Parathyroid adenoma (tissue), 2 donors: ENCODE results near the gene LYPD3.

Experiments used
- H2AFZ ChIP-seq: fragments of 300-600 bp; sonication (generic); one replicate; pipeline ENCODE4 v1.7.0; 2017; ENCODE audit warnings: antibody characterized with exemption, mild to moderate bottlenecking
- H3K27ac ChIP-seq: fragments of 300-600 bp; sonication (generic); one replicate; pipeline ENCODE4 v1.7.0; 2017
- H3K27me3 ChIP-seq: fragments of 300-600 bp; sonication (generic); one replicate; pipeline ENCODE4 v1.7.0; 2017; ENCODE audit warnings: low read length; ENCODE audit not compliant: control insufficient read depth, insufficient read depth
- H3K36me3 ChIP-seq: fragments of 300-600 bp; sonication (generic); one replicate; pipeline ENCODE4 v1.7.0; 2017; ENCODE audit warnings: low read length; ENCODE audit not compliant: control insufficient read depth, insufficient read depth
- H3K4me1 ChIP-seq: fragments of 300-600 bp; sonication (generic); one replicate; pipeline ENCODE4 v1.7.0; 2017; ENCODE audit warnings: control low read depth
- H3K4me2 ChIP-seq: fragments of 300-600 bp; sonication (generic); one replicate; pipeline ENCODE4 v1.7.0; 2017; ENCODE audit warnings: low read length
- H3K4me3 ChIP-seq: fragments of 300-600 bp; sonication (generic); one replicate; pipeline ENCODE4 v1.7.0; 2017; ENCODE audit warnings: low read depth, low read length
- H3K79me2 ChIP-seq: fragments of 300-600 bp; sonication (generic); one replicate; pipeline ENCODE4 v1.7.0; 2017; ENCODE audit warnings: control low read depth
- H3K9ac ChIP-seq: fragments of 300-600 bp; sonication (generic); one replicate; pipeline ENCODE4 v1.7.0; 2017; ENCODE audit warnings: mild to moderate bottlenecking
- H3K9me3 ChIP-seq: fragments of 300-600 bp; sonication (generic); one replicate; pipeline ENCODE4 v1.7.0; 2017; ENCODE audit warnings: low read length; ENCODE audit not compliant: control insufficient read depth
- CTCF ChIP-seq: fragments of 300-600 bp; sonication (generic); IDR thresholded peaks from one replicate; pipeline ENCODE4 v1.7.0; 2017; ENCODE audit warnings: antibody characterized with exemption, mild to moderate bottlenecking
- donor health status: primary hyperparathyroidism.

The LYPD3 gene

GRCh38 chr19:43455321-43456113 is 9.9 kb downstream of the LYPD3 start:
- no peaks in the 10 kb centered on the region for H3K4me1 ChIP-seq
- TF ChIP-seq CTCF = no peak
- H3K27ac ChIP-seq = no peak overlapping the region
- H3K9me3 ChIP-seq = no peaks in the 10 kb centered on the region
- H3K4me2 ChIP-seq = no peak overlapping the region
- H3K27me3 ChIP-seq = no peaks in the 10 kb centered on the region
- no peak overlapping the region for H3K9ac ChIP-seq
- H3K4me3 ChIP-seq = no peak overlapping the region
- no peaks in the 10 kb centered on the region for H3K36me3 ChIP-seq
- no peaks in the 10 kb centered on the region for H3K79me2 ChIP-seq
- no peak overlapping the region for H2AFZ ChIP-seq

- Histone ChIP-seq H2AFZ (no peak overlapping the region), H3K79me2 (no peaks in the 10 kb centered on the region), H3K27me3 (no peaks in the 10 kb centered on the region), H3K36me3 (no peaks in the 10 kb centered on the region), H3K4me3 (no peak overlapping the region), H3K4me2 (no peak overlapping the region), H3K27ac (no peak overlapping the region), H3K4me1 (no peaks in the 10 kb centered on the region), H3K9me3 (no peaks in the 10 kb centered on the region), H3K9ac (no peak overlapping the region)
- TF ChIP-seq CTCF = no peak
Observed at GRCh38 chr19:43454031-43454430, 11.4 kb downstream of the LYPD3 start.

- no peaks in the 10 kb centered on the region for H3K27me3 ChIP-seq
- H3K9ac ChIP-seq = no peak overlapping the region
- no peak overlapping the region for H3K27ac ChIP-seq
- H3K79me2 ChIP-seq = no peaks in the 10 kb centered on the region
- H3K4me2 ChIP-seq = no peak overlapping the region
- H3K36me3 ChIP-seq = no peaks in the 10 kb centered on the region
- no peak overlapping the region for H3K4me3 ChIP-seq
- no peak for TF ChIP-seq CTCF
- H2AFZ ChIP-seq = no peak overlapping the region
- H3K4me1 ChIP-seq = no peaks in the 10 kb centered on the region
- H3K9me3 ChIP-seq = no peaks in the 10 kb centered on the region
Observed at GRCh38 chr19:43452582-43452981, 12.8 kb downstream of the LYPD3 start.

GRCh38 chr19:43450545-43450997 is 14.8 kb downstream of the LYPD3 start:
- no peaks in the 10 kb centered on the region for H3K79me2 ChIP-seq
- H3K9me3 ChIP-seq = no peaks in the 10 kb centered on the region
- H3K9ac ChIP-seq = no peak overlapping the region
- no peak overlapping the region for H2AFZ ChIP-seq
- no peak overlapping the region for H3K4me2 ChIP-seq
- no peaks in the 10 kb centered on the region for H3K4me1 ChIP-seq
- no peak for TF ChIP-seq CTCF
- no peak overlapping the region for H3K4me3 ChIP-seq
- H3K27ac ChIP-seq = no peak overlapping the region
- H3K36me3 ChIP-seq = no peaks in the 10 kb centered on the region
- no peaks in the 10 kb centered on the region for H3K27me3 ChIP-seq

GRCh38 chr19:43447655-43448054 is 17.8 kb downstream of the LYPD3 start:
- no peak overlapping the region for H3K4me3 ChIP-seq
- TF ChIP-seq CTCF = no peak
- H3K27me3 ChIP-seq = no peaks in the 10 kb centered on the region
- no peak overlapping the region for H3K9ac ChIP-seq
- H3K27ac ChIP-seq = no peak overlapping the region
- H3K79me2 ChIP-seq = no peaks in the 10 kb centered on the region
- H3K36me3 ChIP-seq = no peaks in the 10 kb centered on the region
- H3K9me3 ChIP-seq = no peaks in the 10 kb centered on the region
- no peak overlapping the region for H3K4me2 ChIP-seq
- H2AFZ ChIP-seq = no peak overlapping the region
- no peaks in the 10 kb centered on the region for H3K4me1 ChIP-seq
